Measurements from ENCODE around the gene BAAT.
"Not testable (repeated sequence)": the region's sequence is repeated elsewhere in the genome, so short reads cannot be mapped to it uniquely, and the experiment has no call there.

Gene BAAT

GRCh38 chr9:101384873-101385536 lies at the start of gene BAAT:
TSS of gene BAAT (minus strand) at chr9:101385006. CDS start at chr9:101371404, 13,602 bp downstream.
- H3K27ac ChIP-seq (ENCODE audit: low read length); H3K4me1 ChIP-seq (ENCODE audit: insufficient read depth, low read length); H3K4me3 ChIP-seq (ENCODE audit: low read length); H3K9ac ChIP-seq (ENCODE audit: low read depth, low read length); H3K27me3 ChIP-seq (ENCODE audit: insufficient read depth, low read length): not testable (repeated sequence)
- Histone ChIP-seq H3K36me3 (ENCODE audit: insufficient read depth, low read depth, low read length) (peaks cover 31% of the 10 kb centered on the region), H3K9me3 (ENCODE audit: insufficient read depth, low read depth, low read length) (peaks cover 11% of the 10 kb centered on the region; the same call in 1 of the 2 replicates)

GRCh38 chr9:101433229-101433628 lies 48.4 kb upstream of the BAAT start:
- no peak overlapping the region for H3K9ac ChIP-seq (ENCODE audit: low read depth, low read length)
- no peaks in the 10 kb centered on the region for H3K9me3 ChIP-seq (ENCODE audit: insufficient read depth, low read depth, low read length)
- no peak overlapping the region for H3K27ac ChIP-seq (ENCODE audit: low read length)

GRCh38 chr9:101432740-101433139 lies 47.9 kb upstream of the BAAT start:
- Histone ChIP-seq H3K36me3 (ENCODE audit: insufficient read depth, low read depth, low read length) (no peaks in the 10 kb centered on the region), H3K9ac (ENCODE audit: low read depth, low read length) (no peak overlapping the region), H3K4me1 (ENCODE audit: insufficient read depth, low read length) (no peaks in the 10 kb centered on the region), H3K9me3 (ENCODE audit: insufficient read depth, low read depth, low read length) (no peaks in the 10 kb centered on the region), H3K4me3 (ENCODE audit: low read length) (no peak overlapping the region), H3K27ac (ENCODE audit: low read length) (no peak overlapping the region), H3K27me3 (ENCODE audit: insufficient read depth, low read length) (no peaks in the 10 kb centered on the region)

More at GRCh38 chr9:101433229-101433628, 48.4 kb upstream of the BAAT start:
- no peaks in the 10 kb centered on the region for H3K4me1 ChIP-seq (ENCODE audit: insufficient read depth, low read length)
- no peaks in the 10 kb centered on the region for H3K36me3 ChIP-seq (ENCODE audit: insufficient read depth, low read depth, low read length)
- no peak overlapping the region for H3K4me3 ChIP-seq (ENCODE audit: low read length)
- no peaks in the 10 kb centered on the region for H3K27me3 ChIP-seq (ENCODE audit: insufficient read depth, low read length)

GRCh38 chr9:101432171-101432570 lies 47.4 kb upstream of the BAAT start:
- no peak overlapping the region for H3K27ac ChIP-seq (ENCODE audit: low read length)
- no peaks in the 10 kb centered on the region for H3K4me1 ChIP-seq (ENCODE audit: insufficient read depth, low read length)
- H3K36me3 ChIP-seq (ENCODE audit: insufficient read depth, low read depth, low read length): no peaks in the 10 kb centered on the region
- no peak overlapping the region for H3K4me3 ChIP-seq (ENCODE audit: low read length)
- H3K9me3 ChIP-seq (ENCODE audit: insufficient read depth, low read depth, low read length): no peaks in the 10 kb centered on the region
- H3K27me3 ChIP-seq (ENCODE audit: insufficient read depth, low read length): no peaks in the 10 kb centered on the region
- H3K9ac ChIP-seq (ENCODE audit: low read depth, low read length): no peak overlapping the region

GRCh38 chr9:101429736-101430135 lies 44.9 kb upstream of the BAAT start:
- no peaks in the 10 kb centered on the region for H3K9me3 ChIP-seq (ENCODE audit: insufficient read depth, low read depth, low read length)
- H3K9ac ChIP-seq (ENCODE audit: low read depth, low read length): no peak overlapping the region
- no peak overlapping the region for H3K27ac ChIP-seq (ENCODE audit: low read length)
- H3K36me3 ChIP-seq (ENCODE audit: insufficient read depth, low read depth, low read length): no peaks in the 10 kb centered on the region
- H3K4me3 ChIP-seq (ENCODE audit: low read length): no peak overlapping the region
- no peaks in the 10 kb centered on the region for H3K27me3 ChIP-seq (ENCODE audit: insufficient read depth, low read length)
- H3K4me1 ChIP-seq (ENCODE audit: insufficient read depth, low read length): no peaks in the 10 kb centered on the region

GRCh38 chr9:101428909-101429308 lies 44.1 kb upstream of the BAAT start:
- H3K36me3 ChIP-seq (ENCODE audit: insufficient read depth, low read depth, low read length): no peaks in the 10 kb centered on the region
- no peaks in the 10 kb centered on the region for H3K27me3 ChIP-seq (ENCODE audit: insufficient read depth, low read length)
- no peaks in the 10 kb centered on the region for H3K4me1 ChIP-seq (ENCODE audit: insufficient read depth, low read length)
- no peak overlapping the region for H3K4me3 ChIP-seq (ENCODE audit: low read length)
- no peak overlapping the region for H3K9ac ChIP-seq (ENCODE audit: low read depth, low read length)
- no peaks in the 10 kb centered on the region for H3K9me3 ChIP-seq (ENCODE audit: insufficient read depth, low read depth, low read length)
- H3K27ac ChIP-seq (ENCODE audit: low read length): no peak overlapping the region

GRCh38 chr9:101427957-101428655 lies 43.3 kb upstream of the BAAT start:
- H3K9me3 ChIP-seq (ENCODE audit: insufficient read depth, low read depth, low read length): no peaks in the 10 kb centered on the region

GRCh38 chr9:101427358-101427757 lies 42.6 kb upstream of the BAAT start:
- Histone ChIP-seq H3K9ac (ENCODE audit: low read depth, low read length) (no peak overlapping the region), H3K36me3 (ENCODE audit: insufficient read depth, low read depth, low read length) (no peaks in the 10 kb centered on the region), H3K27me3 (ENCODE audit: insufficient read depth, low read length) (no peaks in the 10 kb centered on the region), H3K4me1 (ENCODE audit: insufficient read depth, low read length) (no peaks in the 10 kb centered on the region), H3K9me3 (ENCODE audit: insufficient read depth, low read depth, low read length) (no peaks in the 10 kb centered on the region), H3K4me3 (ENCODE audit: low read length) (no peak overlapping the region), H3K27ac (ENCODE audit: low read length) (no peak overlapping the region)

More at GRCh38 chr9:101427957-101428655, 43.3 kb upstream of the BAAT start:
- Histone ChIP-seq H3K27ac (ENCODE audit: low read length) (no peak overlapping the region), H3K9ac (ENCODE audit: low read depth, low read length) (no peak overlapping the region), H3K4me1 (ENCODE audit: insufficient read depth, low read length) (no peaks in the 10 kb centered on the region), H3K4me3 (ENCODE audit: low read length) (no peak overlapping the region), H3K36me3 (ENCODE audit: insufficient read depth, low read depth, low read length) (no peaks in the 10 kb centered on the region), H3K27me3 (ENCODE audit: insufficient read depth, low read length) (no peaks in the 10 kb centered on the region)

GRCh38 chr9:101421653-101422065 lies 36.9 kb upstream of the BAAT start:
- no peaks in the 10 kb centered on the region for H3K36me3 ChIP-seq (ENCODE audit: insufficient read depth, low read depth, low read length)
- H3K27me3 ChIP-seq (ENCODE audit: insufficient read depth, low read length): no peaks in the 10 kb centered on the region
- no peak overlapping the region for H3K27ac ChIP-seq (ENCODE audit: low read length)
- no peak overlapping the region for H3K9ac ChIP-seq (ENCODE audit: low read depth, low read length)
- no peaks in the 10 kb centered on the region for H3K4me1 ChIP-seq (ENCODE audit: insufficient read depth, low read length)
- H3K9me3 ChIP-seq (ENCODE audit: insufficient read depth, low read depth, low read length): no peaks in the 10 kb centered on the region
- no peak overlapping the region for H3K4me3 ChIP-seq (ENCODE audit: low read length)

- no peaks in the 10 kb centered on the region for H3K4me1 ChIP-seq (ENCODE audit: insufficient read depth, low read length)
Measured at GRCh38 chr9:101419863-101420262, 35.1 kb upstream of the BAAT start.

GRCh38 chr9:101418518-101419430 lies 34.0 kb upstream of the BAAT start:
- Histone ChIP-seq H3K4me1 (ENCODE audit: insufficient read depth, low read length) (no peaks in the 10 kb centered on the region), H3K27me3 (ENCODE audit: insufficient read depth, low read length) (no peaks in the 10 kb centered on the region), H3K9ac (ENCODE audit: low read depth, low read length) (no peak overlapping the region), H3K4me3 (ENCODE audit: low read length) (no peak overlapping the region), H3K36me3 (ENCODE audit: insufficient read depth, low read depth, low read length) (no peaks in the 10 kb centered on the region), H3K27ac (ENCODE audit: low read length) (no peak overlapping the region), H3K9me3 (ENCODE audit: insufficient read depth, low read depth, low read length) (no peaks in the 10 kb centered on the region)

More at GRCh38 chr9:101419863-101420262, 35.1 kb upstream of the BAAT start:
- H3K27me3 ChIP-seq (ENCODE audit: insufficient read depth, low read length): no peaks in the 10 kb centered on the region
- H3K36me3 ChIP-seq (ENCODE audit: insufficient read depth, low read depth, low read length): no peaks in the 10 kb centered on the region
- H3K9me3 ChIP-seq (ENCODE audit: insufficient read depth, low read depth, low read length): no peaks in the 10 kb centered on the region
- H3K27ac ChIP-seq (ENCODE audit: low read length): no peak overlapping the region
- no peak overlapping the region for H3K9ac ChIP-seq (ENCODE audit: low read depth, low read length)
- no peak overlapping the region for H3K4me3 ChIP-seq (ENCODE audit: low read length)
